GM19463 (cell line): ENCODE data around the gene CD79A.
"Not testable (repeated sequence)": the region's sequence is repeated elsewhere in the genome, so short reads cannot be mapped to it uniquely, and the experiment has no call there.

Experiments
- ATAC-seq: cut with Tn5 transposase; IDR thresholded peaks from one replicate; pipeline ENCODE4 v1.9.1; 2021; ENCODE audit warnings: mild to moderate bottlenecking, moderate library complexity; ENCODE audit not compliant: unreplicated experiment

The CD79A gene

DNA sequence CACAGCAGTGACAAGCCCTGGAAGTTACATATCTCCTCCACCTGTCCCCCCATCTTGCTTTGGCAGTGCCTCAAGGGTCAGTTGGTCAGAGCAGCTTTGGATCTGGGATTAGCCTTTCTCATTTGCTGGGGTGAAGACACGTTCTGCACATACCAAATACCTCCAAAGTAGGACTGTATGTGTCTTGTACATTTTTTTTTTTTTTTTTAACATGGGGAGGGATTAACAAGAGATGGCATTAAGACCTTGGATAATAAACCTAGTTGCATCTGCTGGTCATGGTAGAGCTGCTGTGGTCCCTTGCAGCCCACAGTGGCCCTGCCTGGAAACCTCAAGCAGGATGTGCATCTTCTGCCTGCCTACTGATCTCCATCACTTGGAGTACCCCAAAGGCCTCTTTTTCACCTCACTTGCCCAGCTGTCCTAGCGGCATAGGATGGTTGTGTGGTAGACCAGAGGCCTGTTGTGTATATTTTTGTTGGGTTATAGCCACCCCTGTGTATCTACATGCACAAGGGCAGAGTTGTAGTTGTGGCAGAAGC is 14.6 kb upstream of the CD79A start:
- no peak for ATAC-seq

DNA sequence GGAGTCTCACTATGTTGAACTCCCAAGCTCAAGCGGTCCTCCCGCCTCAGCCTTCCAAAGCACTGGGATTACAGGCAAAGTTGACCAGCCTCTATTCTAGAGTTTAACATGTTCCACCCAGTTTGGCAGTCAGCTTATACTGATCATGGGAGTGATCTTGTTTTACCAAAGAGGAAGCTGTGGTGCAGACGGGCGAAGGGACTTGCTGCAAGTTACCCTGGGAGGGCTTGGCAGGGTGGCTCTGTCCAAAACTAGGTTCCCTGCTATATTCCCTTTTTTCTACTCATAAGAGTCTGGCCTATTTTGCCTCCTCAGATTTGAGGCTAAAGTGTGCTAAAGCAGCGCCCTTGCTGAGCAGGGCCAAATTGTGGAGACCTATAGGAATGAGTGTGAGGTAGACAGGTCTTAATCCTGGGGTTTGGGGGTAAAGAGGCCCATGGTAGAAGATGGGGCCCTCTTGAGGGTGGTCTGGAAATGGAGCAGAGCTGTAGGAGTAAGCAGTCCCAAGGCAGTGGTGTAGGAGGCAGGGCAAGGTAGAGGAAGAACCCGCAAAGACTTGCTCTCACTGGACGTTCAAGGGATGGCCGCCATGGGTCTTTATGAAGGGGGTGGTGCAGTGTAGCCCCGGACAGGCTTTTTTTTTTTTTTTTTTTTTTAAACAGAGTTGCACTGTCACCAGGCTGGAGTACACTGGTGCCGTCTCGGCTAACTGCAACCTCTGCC is 13.7 kb upstream of the CD79A start:
- no peak for ATAC-seq

DNA sequence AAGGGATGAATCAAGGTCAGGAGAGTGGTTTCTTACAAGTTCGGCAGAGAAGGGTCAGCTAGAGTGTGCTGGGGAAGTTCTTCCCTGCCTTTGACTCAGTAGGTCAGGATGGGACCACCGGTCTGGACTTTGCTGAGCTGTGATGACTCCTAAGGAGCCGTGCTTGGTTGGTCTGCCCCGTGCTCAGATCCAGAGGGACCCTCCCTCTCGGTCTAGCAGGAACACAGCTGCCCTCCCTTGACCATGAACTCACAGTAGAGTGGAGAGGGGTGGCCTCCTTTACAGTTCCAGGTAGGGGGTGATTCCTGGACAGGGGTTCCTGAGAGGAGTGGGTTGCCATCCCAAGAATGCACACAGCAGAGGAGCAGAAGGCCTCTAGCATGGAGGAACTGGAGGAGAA is 12.7 kb upstream of the CD79A start:
- no peak for ATAC-seq

DNA sequence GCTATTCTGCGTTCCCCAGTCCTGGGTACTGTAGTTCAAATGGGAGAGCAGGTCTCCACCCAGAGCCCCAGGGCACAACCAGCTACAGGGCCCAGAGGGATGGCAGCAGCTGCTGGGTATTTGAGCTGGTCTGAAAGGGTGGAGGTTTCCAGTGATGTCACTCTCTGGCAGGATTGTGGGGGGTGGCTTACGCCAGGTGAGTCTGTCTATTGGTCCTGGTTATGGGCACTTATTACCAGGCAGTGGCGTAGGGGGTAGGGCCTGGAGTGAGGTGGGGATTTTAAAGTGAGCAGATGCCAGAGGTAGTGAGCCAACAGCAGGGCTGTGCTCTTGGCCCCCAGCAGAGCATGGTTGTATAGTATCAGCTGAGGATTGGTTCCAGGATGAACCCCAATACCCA is 10.8 kb upstream of the CD79A start:
- ATAC-seq, result no peak

DNA sequence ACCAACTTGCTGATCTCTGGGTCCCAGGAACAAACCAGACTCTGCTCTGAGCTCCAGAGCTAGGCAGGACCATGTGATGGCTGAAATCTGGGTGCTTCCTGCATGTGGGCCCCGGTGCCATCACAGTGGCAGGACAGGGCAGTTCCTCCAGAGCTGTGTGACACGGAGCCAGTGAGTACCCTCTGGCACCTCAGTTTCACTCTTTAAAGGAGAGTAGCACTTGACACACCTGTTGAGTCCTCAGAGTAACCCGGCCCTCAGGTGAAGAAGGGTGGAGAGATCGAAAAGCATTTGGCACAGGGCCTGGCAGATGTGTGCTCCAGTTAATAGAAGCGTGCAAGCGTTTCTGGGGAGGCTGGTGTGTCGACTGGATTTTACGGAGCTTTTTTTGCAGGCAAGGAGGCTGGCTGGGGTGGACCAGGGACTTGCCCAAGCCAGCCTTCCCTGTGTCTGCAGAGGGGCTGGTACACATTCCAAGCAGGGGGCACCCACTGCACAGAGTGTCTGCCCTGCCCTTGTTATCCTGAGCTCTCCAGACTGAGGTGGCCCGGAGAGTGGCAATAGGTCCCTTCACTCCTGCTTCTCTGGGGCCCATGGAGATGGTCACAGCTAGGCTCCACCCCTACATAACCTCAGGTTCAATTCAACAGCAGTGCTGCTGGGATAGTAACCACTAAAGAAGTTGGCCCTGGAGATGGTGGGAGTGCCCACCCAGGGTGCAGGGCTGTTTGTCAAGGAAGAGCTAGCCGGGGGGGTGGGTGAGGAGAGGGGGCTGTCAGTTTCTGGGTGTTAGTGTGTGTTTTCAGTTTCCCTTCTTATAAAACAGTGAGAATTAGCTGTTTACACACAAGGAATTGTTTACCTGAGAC is 8.7 kb upstream of the CD79A start:
- no peak for ATAC-seq

DNA sequence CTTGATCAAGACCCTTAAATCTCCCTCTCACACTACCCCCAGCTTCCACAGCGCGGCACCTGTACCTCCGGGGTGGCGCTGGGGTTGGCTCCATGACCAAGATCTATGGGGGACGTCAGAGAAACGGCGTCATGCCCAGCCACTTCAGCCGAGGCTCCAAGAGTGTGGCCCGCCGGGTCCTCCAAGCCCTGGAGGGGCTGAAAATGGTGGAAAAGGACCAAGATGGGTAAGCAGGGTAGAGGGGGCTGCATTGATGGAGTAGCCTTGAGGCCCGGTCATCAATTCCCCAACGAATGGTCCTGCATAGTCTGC is 8.1 kb upstream of the CD79A start:
- no peak for ATAC-seq

DNA sequence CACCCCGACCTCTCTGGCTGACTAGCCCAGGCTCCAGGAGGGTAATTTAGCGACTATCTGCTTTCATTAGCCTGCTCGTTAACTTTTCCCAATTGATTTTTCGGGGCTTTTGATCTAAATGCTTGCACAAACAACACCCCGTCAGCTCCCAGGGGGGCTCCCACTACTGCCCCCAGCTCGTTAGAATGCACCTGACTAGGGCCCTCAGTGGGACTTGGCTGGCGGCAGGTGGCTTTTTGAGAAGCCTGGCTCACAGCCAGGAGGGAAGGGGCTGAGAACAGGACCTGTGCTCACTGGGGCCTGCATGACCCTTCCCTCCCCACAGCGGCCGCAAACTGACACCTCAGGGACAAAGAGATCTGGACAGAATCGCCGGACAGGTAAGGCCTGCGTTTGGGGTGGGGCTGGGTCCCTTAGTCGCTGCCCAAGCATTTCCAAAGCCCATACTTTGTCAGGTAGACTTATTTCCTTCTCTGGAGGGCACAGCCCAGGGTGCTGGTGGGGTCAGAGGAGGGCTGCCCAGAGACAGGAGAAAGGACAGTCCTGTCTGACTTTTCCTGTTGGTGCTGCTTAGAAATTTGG is 7.6 kb upstream of the CD79A start:
- ATAC-seq, result no peak

DNA sequence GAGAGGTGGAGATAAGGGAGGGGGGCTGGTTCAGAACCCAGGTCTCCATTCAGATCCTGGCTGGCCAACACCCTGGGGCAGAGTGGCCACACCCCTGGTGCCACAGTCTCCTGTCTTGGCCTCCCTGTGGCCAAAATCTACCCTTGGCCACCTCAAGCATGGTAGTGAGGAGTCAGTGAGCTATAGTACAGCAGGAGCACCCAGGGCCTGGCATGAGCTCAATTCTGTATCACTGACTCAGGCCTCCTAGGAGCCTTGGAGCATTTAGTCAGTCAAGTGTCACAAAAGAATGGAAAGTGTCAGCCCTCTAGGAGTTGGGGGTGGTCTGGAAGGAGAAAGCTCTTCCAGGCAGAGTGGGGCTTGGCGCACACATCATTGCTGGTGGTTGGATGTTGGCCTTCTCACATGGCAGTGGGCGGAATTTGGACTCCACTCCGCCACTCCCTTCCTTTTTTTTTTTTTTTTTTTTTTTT is 6.6 kb upstream of the CD79A start:
- ATAC-seq, result no peak

DNA sequence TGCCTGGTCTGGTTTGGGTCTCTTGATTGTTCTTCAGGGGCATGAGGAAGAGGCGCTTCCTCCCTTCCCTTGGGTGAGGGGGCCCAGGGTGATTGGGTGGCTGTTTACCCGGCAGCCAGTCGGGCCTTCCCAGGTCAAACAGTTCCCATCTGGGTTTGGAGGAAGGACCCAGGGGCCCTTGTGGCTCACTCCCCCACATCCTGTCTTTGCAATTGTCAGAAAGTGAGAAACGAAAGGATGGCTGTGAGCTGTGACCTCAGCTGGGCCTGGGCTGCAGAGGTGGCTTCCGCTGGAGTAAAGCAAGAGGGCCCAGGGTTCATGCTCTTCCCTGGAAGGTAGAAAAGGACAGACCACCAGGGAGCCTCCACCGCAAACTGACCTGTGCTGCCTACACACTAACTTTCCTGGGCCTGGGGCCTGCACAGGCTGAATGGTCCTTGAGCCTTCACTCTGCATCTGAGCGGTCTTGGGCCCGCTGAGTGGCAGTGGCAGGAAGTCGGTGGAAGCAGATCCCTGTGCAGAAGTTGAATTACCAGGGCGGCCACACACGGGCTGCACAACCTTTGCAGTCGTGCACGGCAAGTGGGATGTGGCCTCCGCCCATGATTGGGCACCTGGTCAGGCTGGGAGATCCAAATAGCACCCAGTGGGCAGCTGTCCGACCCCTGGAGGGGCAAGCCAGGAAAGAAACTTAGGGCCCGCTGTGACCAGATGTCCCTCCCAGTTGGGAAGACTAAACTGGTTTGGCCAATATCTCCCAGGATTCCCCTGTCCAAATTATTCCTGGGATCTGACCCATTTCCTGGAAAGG is 5.3 kb upstream of the CD79A start:
- peak; percentile 60 for ATAC-seq

DNA sequence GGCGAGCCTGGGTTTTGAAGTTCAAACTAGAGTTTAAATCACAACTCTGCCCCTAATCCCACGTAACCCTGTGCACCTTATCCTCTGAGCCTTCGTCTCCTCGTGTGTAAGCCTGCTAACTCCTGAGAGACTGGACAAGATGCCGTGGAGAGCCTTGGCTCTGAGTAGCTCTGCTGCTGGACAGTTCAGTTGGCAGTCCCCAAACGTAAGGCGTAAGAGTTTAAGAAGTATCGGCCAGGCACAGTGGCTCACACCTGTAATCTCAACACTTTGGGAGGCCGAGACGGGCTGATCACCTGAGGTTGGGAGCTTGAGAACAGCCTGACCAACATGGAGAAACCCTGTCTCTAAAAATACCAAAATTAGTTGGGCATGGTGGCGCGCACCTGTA is 4.7 kb upstream of the CD79A start:
- no peak for ATAC-seq

DNA sequence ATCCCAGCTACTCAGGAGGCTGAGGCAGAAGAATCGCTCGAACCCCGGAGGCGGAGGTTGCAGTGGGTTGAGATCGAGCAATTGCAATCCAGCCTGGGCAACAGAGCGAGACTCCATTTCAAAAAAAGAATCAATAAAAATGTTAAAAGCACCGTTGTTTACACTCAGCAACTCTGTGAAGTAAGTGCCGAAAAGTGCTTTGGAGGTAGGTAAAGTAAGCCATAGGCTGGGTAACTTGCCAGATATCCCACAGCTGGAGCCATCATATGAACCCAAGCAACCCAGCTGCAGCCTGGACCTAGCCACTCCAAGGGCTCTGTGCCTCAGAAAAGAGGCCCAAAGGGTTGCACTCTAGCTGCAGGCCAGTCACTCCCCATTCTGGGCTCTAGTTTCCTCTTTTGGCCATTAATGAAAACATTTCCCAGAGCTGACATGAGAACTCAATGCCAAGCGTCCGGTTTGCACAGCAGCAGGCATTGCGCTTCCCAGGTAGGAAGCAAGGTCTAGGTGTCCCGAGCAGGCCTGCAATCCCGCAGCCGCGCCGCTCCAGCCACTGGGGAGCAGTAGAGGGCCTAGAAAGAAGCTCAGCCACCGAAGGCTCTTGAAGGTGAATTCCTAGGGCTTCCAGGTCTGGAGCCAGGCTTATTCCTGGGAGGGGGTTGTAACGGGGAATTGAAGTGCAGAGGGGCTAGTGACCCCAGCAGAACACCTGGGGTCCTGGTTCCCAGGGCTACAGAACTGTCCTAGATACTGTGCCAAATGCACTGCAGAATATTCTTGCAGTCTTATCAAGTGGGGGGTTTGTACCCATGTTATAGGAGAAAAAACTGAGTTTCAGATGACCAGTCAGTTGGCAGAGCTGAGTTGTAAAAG is 4.1 kb upstream of the CD79A start:
- no peak for ATAC-seq

DNA sequence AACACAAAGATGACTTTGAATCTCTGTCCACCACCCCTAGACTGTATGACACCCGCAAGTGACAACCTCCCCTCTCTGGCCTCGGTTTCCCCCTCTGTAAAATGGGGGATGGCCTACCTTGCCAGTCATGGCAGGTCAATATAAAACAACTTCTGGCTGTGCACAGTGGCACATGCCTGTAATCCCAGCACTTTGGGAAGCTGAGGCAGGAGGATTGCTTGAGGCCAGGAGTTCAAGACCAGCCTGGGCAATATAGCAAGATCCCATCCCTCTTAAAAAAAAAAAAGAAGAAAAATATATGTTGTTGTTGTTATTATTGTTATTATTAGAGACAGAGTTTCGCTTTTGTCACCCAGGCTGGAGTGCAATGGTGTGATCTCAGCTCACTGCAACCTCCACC is 1.1 kb upstream of the CD79A start:
- not testable (repeated sequence) for ATAC-seq

DNA sequence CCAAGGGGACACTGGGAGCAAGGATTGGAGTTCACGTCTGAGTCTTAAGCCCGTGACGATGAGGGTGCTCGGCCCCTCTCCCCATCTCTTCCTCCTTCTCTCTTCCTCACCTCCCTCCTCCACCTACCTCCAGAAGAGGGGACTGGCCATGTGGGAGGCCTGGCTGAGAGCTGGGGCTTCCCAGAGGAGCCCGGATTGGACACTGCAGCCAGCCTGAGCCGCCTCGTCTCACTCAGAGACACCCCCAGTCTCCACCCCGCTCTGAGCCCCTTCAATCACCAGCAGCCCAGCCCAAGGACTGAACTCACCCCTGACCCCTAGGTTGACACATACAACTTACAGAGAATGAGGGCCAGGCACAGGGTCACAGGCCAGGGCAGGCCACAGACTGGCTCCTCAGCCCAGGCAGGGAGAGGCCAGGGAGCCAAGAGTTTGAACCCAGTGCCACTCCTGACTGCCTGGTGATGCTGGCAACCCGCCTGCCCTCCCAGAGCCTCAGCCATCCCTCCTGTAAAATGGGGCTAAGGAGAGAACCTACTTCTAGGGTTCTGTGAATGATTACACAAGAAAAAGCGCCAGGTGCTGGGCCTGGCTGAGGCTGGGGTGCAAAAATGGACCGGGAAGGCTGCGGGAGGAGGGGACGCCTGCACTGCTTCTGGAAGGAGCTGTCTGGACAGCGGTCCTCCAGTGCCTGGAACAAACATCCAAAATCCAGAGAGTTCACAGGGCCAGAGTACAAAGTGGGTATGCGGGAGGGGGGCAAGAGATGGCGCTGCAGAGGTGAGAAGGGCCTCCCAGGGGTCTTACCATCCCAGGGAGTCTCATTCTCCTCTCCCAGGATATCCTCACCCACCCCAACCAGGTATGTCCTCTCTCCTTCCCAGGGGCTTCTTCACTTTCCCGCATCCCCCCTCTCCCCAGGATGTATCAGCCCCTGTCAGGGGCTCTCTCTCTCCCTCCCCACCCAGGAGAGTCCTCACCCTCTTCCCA is 1.1 kb downstream of the CD79A start:
- ATAC-seq, result peak; percentile 28

DNA sequence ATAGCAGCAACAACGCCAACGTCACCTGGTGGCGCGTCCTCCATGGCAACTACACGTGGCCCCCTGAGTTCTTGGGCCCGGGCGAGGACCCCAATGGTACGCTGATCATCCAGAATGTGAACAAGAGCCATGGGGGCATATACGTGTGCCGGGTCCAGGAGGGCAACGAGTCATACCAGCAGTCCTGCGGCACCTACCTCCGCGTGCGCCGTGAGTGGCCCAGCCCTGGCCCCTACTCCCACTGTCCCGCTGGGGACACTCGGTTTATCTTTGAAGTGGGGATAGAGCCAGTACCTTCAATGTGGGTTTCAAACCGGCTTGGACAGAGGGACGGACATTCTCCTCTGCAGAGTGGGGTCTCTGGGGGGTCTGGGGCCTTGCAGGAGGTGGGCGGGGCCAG is 2.0 kb downstream of the CD79A start:
- ATAC-seq, result no peak

DNA sequence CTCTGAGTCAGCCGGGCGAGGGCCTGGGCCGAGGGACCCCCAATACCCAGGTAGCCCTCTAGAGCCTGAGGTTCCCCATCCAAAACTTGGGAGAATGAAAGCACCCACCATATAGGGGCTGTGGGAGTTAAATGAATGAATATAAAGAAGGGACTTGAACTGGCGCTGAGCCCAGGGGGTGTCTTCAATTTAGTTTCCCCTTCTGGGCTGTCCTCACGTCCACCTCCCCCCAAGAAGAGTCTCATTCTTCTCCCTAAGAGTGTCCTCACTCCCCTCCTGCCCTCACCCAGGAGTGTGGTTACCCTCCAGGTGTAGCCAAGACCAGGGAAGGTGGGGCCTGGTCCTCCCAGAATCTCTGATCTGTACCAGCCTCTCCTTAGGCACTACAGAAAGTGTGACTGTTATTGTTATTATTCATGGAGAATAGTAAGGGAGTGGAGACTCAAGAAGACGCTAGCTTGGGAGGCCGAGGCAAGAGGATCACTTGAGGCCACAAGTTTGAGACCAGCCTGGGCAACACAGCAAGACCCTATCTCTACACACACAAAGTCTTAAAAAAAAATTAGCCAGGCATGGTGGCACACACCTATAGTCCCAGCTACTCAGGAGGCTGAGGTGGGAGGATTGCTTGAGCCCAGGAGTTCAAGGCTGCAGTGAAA is 2.7 kb downstream of the CD79A start:
- ATAC-seq, result no peak

DNA sequence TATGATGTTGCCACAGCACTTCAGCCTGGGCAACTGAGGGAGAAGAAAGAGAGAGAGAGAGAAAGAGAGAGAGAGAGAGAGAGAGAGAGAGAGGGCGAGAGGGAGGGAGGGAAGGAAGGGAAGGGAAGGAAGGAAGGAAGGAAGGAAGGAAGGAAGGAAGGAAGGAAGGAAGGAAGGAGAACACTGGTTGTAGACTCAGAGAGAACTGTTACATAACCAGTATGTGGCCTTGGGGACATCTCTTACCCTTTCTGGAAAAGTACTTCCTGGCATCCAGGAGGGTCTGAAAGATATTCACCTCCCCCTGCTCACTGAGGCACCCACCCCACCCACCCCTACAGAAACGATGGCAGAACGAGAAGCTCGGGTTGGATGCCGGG is 3.2 kb downstream of the CD79A start:
- ATAC-seq, result no peak

DNA sequence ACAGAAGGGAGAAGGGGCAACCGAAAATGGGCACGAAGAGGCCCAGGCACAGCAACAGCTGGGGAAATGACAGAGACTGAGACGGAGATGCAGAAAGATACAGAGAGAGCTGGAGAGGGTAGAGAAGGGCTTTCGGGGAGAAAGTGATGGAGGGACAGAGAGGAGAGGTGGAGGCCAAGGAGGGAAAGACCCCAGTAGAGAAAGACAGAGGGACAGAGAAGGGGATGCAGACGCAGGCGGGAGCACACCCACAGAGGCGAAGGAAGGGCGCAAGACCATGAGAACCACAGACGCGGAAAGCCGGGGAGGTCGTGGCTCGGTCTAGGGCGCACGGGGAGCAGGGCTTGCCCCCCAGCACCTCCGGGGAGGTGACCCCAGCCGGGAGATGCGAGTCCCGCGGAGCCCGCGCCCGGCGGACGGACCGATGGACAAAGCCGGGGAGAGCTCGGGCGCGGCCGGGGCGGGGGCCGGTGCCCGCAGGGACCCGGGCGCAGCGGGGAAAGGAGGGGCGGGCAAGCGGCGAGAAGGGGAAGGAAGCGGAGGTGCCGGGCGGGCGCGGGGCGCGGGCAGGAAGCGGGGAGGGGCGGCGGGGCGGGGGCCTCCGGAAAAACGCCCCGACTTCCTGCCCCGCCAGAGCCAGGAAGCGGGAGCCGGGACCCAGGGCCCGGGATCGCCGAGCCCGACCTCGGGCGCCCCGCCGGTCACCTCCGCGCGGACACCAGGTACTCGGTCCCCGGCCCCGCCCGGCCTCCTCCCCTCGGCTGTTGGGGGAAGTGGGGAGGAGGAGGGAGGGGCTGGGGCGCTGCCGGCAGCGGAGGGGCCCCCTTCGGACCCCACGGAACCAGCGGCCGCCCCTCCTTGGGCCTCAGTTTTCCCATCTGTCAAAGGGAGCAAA is 5.7 kb downstream of the CD79A start, which contains the start of gene ARHGEF1:
Gene ARHGEF1 (plus strand): TSS at position 617 of the 895 bp plus-strand sequence. CDS start 4,899 bp downstream, outside the sequence.
- ATAC-seq, result no peak
